Transverse colon (tissue), 4 donors: ENCODE results near the gene KLK11. TPM values are rescaled to one million over a fixed set of nuclear protein-coding genes. Genes with fewer than 3 reads are reported as not detected.

Source experiments
- DNase-seq: peaks from one replicate; pipeline ENCODE4 v3.0.0-alpha.2; 2019
- H3K27ac ChIP-seq, 4 donors: fragments of 200-600 bp; sonication (generic); 2 replicates each; pipeline ENCODE4 v1.5.1; 2016 to 2018; ENCODE audit warnings: inconsistent platforms in 4 of 4
- H3K27me3 ChIP-seq: fragments of 200-600 bp; sonication (generic); 2 replicates; pipeline ENCODE4 v1.5.1; 2017; ENCODE audit warnings: inconsistent platforms
- H3K36me3 ChIP-seq, 4 donors: fragments of 200-600 bp; sonication (generic); 2 replicates each; pipeline ENCODE4 v1.5.1; 2017 to 2019; ENCODE audit warnings: inconsistent platforms in 4 of 4
- H3K4me1 ChIP-seq, 4 donors: fragments of 200-600 bp; sonication (generic); 2 replicates each; pipeline ENCODE4 v1.5.1; 2017 to 2020; ENCODE audit warnings: inconsistent platforms in 4 of 4
- H3K4me3 ChIP-seq, 4 donors: fragments of 200-600 bp; sonication (generic); 1 replicate in 1 of 4; 2 replicates in 3 of 4; pipeline versions ENCODE4 v1.5.1 to v1.6.1; 2017 to 2019; ENCODE audit warnings: inconsistent platforms in 4 of 4
- H3K9me3 ChIP-seq, 2 donors: fragments of 200-600 bp; sonication (generic); 2 replicates each; pipeline ENCODE4 v1.5.1; 2017 to 2019; ENCODE audit warnings: inconsistent platforms in 2 of 2
- CTCF ChIP-seq, 5 experiments: fragments of 200-600 bp in 3 of 5; fragments of 450-650 bp in 2 of 5; sonication (generic) in 3 of 5; IDR thresholded peaks; 1 replicate in 2 of 5; 2 replicates in 3 of 5; pipeline ENCODE4 v1.5.1; 2016 to 2017; ENCODE audit warnings: antibody characterized with exemption in 5 of 5, inconsistent platforms in 3 of 5, mild to moderate bottlenecking in 2 of 5, moderate library complexity in 1 of 5
- EP300 ChIP-seq: sonication (generic); formaldehyde crosslinking; IDR thresholded peaks from one replicate; pipeline ENCODE4 v1.6.1; 2017; ENCODE audit warnings: antibody characterized with exemption, low read depth
- POLR2A ChIP-seq: fragments of 450-650 bp; IDR thresholded peaks from one replicate; pipeline ENCODE4 v1.6.1; 2016; ENCODE audit warnings: antibody characterized with exemption, mild to moderate bottlenecking, moderate library complexity
- POLR2AphosphoS5 ChIP-seq, 3 donors: sonication (generic); formaldehyde crosslinking; IDR thresholded peaks; one replicate each; pipeline ENCODE4 v1.6.1; 2016; ENCODE audit warnings: antibody characterized with exemption in 3 of 3
- WGBS, 2 donors: methylation state at CpG; one replicate each; pipeline ENCODE4 v1.1.5; 2018; ENCODE audit warnings: low coverage in 1 of 2; 5-methylcytosine and 5-hydroxymethylcytosine counted together
- in situ Hi-C, 4 donors: fragments of 200-750 bp; cut with MboI; loops; one replicate each; pipeline versions ENCODE4 v1.15.0 to v1.15.1; 2017; ENCODE audit warnings: low sequenced_read_pairs in 3 of 4, low pct_ligation_motif_present in 1 of 4, low pct_unique_long_range_greater_than_20kb in 1 of 4
- intact Hi-C: fragments of 100-400 bp; cut with DNase I; formaldehyde crosslinking; loops from one replicate; pipeline ENCODE4 v1.15.1; 2023; ENCODE audit warnings: low total_unique reads
- total RNA-seq, 4 donors: library from RNA; depleted of rRNA; stranded (reverse); fragments of >200 nt; gene quantifications; one replicate each; pipeline ENCODE4 v1.1.0, GENCODE V29; 2016

The KLK11 gene
- total RNA-seq, 4 donors from 2014 or later, result 0.55 to 0.79 TPM; not detected in 2

DNA sequence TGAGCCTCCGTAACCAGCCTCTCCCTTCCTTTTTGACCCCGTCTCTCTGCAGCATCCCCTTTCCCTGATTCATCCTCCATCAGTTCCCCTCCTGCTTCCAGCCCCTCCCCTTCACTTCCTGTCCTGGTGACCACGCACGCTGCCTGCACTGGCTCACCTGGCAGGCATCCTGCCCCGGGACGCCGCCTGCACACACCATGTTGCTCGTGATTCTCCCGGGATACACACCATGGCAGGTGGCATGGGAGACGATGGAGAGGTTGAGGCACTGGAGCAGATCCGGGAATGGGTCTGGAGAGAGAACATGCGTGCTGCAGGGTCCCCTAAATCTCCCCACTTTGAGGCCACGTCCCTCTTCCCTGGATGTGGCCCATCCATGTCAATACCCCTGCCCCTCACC is 4.2 kb upstream of the KLK11 start:
- Histone ChIP-seq H3K4me3 (no peak overlapping the region), H3K27ac (no peak overlapping the region), H3K36me3 (no peaks in the 10 kb centered on the region), H3K27me3 (peaks cover 32% of the 10 kb centered on the region), H3K9me3 (no peaks in the 10 kb centered on the region), H3K4me1 (no peaks in the 10 kb centered on the region)
- WGBS, 2 donors, result 74 to 100% methylated on average over 2 to 13 of the region's 13 CpGs
- TF ChIP-seq POLR2A (no peak), EP300 (no peak), CTCF (IDR thresholded peaks at IDR 0.05) (no peak), POLR2AphosphoS5 (IDR thresholded peaks at IDR 0.05) (no peak)
- intact Hi-C loops, result no loop called here
- in situ Hi-C loops, result no loop called here
- no peak for DNase-seq

- no peaks in the 10 kb centered on the region for H3K36me3 ChIP-seq
- peaks cover 42% of the 10 kb centered on the region for H3K27me3 ChIP-seq
- 17 to 72% methylated on average over 1 to 2 of the region's 2 CpGs for WGBS, 2 donors
- TF ChIP-seq POLR2A, result no peak
- TF ChIP-seq POLR2AphosphoS5 (IDR thresholded peaks at IDR 0.05), result no peak
- TF ChIP-seq EP300, result no peak
- no peak for TF ChIP-seq CTCF (IDR thresholded peaks at IDR 0.05)
- intact Hi-C loops (no loop called here), in situ Hi-C loops (no loop called here)
- H3K4me1 ChIP-seq, result no peaks in the 10 kb centered on the region
- H3K4me3 ChIP-seq, result no peak overlapping the region
- no peak for DNase-seq
- H3K9me3 ChIP-seq, result no peaks in the 10 kb centered on the region
- no peak overlapping the region for H3K27ac ChIP-seq
Observed at GRCh38 chr19:51029718-51030117, 3.3 kb upstream of the KLK11 start.

- in situ Hi-C loops (no loop called here), intact Hi-C loops (no loop called here)
- Histone ChIP-seq H3K27ac (no peak overlapping the region), H3K4me3 (no peak overlapping the region), H3K27me3 (peaks cover 48% of the 10 kb centered on the region), H3K9me3 (no peaks in the 10 kb centered on the region), H3K36me3 (no peaks in the 10 kb centered on the region), H3K4me1 (no peaks in the 10 kb centered on the region)
- TF ChIP-seq CTCF (IDR thresholded peaks at IDR 0.05) (no peak), EP300 (no peak), POLR2A (no peak), POLR2AphosphoS5 (IDR thresholded peaks at IDR 0.05) (no peak)
- 33 to 37% methylated on average over 4 to 5 of the region's 5 CpGs for WGBS, 2 donors
- no peak for DNase-seq
Observed at GRCh38 chr19:51027873-51028272, 1.5 kb upstream of the KLK11 start.

GRCh38 chr19:51027126-51027806 is 850 bp upstream of the KLK11 start:
- Histone ChIP-seq H3K27ac (no peak overlapping the region), H3K4me3 (no peak overlapping the region), H3K27me3 (peaks cover 48% of the 10 kb centered on the region), H3K36me3 (no peaks in the 10 kb centered on the region), H3K9me3 (no peaks in the 10 kb centered on the region), H3K4me1 (no peaks in the 10 kb centered on the region)
- WGBS, 2 donors, result 47 to 50% methylated on average over 2 to 14 of the region's 14 CpGs
- no peak for TF ChIP-seq CTCF (IDR thresholded peaks at IDR 0.05)
- TF ChIP-seq POLR2AphosphoS5 (IDR thresholded peaks at IDR 0.05), result no peak
- in situ Hi-C loops (no loop called here), intact Hi-C loops (no loop called here)
- DNase-seq, result no peak
